Posterior cingulate gyrus (tissue), 11 donors: ENCODE data around the gene NSD2.
"Not testable (repeated sequence)": the region's sequence is repeated elsewhere in the genome, so short reads cannot be mapped to it uniquely, and the experiment has no call there.

Experiments used
- DNase-seq, 10 donors: peaks; one replicate each; pipeline versions ENCODE4 v3.0.0 to v3.0.0-alpha.2; 2020 to 2021; ENCODE audit warnings: mixed read lengths in 3 of 10
- intact Hi-C: fragments of 100-400 bp; cut with DNase I; formaldehyde crosslinking; loops from one replicate; pipeline ENCODE4 v1.15.1; 2023

NSD2 gene

GRCh38 chr4:1841201-1841886 is 29.8 kb upstream of the NSD2 start:
- DNase-seq = peak in 1 of 10 donors; percentile 82
- intact Hi-C loops = no loop called here

- intact Hi-C loops = no loop called here
Measured at GRCh38 chr4:1841887-1842210, 29.3 kb upstream of the NSD2 start.

DNA sequence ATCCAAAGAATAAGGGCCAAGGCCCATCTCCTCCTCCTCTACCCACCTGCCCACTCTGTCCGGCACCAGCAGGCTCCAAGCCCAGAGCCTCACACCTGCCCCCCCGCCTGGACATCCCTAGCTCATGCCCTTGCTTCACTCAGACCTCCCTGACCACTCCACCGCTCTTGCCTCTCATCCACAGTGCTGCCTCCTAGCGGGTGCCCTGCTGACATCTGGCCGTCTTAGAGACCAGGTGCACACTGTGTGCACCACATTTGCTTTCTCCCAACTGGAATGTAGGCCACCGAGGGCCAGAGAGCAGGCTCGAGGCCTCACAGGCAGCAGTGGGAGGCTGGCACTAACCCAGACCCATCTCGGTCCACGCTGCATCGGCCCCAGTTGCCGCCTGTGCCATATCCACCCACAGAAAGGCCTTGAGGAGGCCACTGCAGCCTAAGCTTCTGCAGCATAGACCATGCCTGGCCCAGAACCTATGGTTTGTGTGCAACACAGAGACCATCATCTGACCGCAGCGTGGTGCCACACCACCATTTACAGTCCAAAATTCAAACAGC is 28.8 kb upstream of the NSD2 start:
- intact Hi-C loops = no loop called here
- DNase-seq = peak in 1 of 10 donors; percentile 73

More at GRCh38 chr4:1841887-1842210, 29.3 kb upstream of the NSD2 start:
- peak in 1 of 10 donors; percentile 58 for DNase-seq

GRCh38 chr4:1842993-1843448 is 28.2 kb upstream of the NSD2 start:
- no peak for DNase-seq
- intact Hi-C loops = no loop called here

DNA sequence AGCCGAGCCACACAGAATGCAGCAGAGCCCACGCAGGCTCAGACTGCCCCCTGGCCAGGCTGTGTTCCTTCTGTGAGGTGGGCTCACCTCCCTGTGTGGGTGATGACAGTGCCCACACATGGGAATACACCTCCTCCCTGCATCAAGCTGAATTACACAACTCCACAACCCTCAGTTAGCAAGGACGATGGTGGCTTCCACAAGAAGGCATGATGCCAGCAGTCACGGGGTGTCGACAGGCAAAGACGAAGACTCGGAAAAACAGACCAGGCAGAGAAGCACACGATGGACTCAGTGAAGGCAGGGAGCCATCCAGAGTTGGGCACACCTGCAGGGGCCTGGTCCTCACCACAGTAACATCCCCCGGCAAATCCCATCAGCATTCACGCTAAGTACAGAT is 27.3 kb upstream of the NSD2 start:
- DNase-seq = peak; percentile 35 to 93 (median 64)
- intact Hi-C loops = no loop called here

GRCh38 chr4:1844618-1845017 is 26.6 kb upstream of the NSD2 start:
- intact Hi-C loops, DNase-seq: not testable (repeated sequence)

- DNase-seq = no peak
- intact Hi-C loops = no loop called here
Measured at GRCh38 chr4:1846580-1846979, 24.6 kb upstream of the NSD2 start.

DNA sequence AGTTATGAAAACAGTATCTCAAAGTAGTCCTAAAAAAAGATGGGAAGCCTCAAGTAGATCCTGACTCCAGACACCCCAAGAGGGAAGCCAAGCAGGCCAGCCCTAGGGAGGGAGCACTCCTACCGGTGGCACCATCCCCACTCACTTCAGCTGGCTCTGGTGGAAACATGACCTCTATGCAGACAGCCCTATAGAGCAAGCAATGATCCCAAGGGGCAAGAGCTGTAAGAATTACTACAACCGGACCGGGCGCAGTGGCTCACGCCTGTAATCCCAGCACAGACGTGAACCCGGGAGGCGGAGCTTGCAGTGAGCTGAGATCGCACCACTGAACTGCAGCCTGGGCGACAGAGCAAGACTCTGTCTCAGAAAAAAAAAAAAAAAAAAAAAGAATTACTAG is 20.9 kb upstream of the NSD2 start:
- intact Hi-C loops = no loop called here
- peak in 3 of 10 donors; percentile 37 to 70 (median 65) for DNase-seq

- DNase-seq = peak in 3 of 10 donors; percentile 8 to 63 (median 56)
- intact Hi-C loops = no loop called here
Measured at GRCh38 chr4:1851160-1851559, 20.0 kb upstream of the NSD2 start.

- intact Hi-C loops = no loop called here
- peak in 3 of 10 donors; percentile 31 to 83 (median 40) for DNase-seq
Measured at GRCh38 chr4:1851575-1852410, 19.4 kb upstream of the NSD2 start.

DNA sequence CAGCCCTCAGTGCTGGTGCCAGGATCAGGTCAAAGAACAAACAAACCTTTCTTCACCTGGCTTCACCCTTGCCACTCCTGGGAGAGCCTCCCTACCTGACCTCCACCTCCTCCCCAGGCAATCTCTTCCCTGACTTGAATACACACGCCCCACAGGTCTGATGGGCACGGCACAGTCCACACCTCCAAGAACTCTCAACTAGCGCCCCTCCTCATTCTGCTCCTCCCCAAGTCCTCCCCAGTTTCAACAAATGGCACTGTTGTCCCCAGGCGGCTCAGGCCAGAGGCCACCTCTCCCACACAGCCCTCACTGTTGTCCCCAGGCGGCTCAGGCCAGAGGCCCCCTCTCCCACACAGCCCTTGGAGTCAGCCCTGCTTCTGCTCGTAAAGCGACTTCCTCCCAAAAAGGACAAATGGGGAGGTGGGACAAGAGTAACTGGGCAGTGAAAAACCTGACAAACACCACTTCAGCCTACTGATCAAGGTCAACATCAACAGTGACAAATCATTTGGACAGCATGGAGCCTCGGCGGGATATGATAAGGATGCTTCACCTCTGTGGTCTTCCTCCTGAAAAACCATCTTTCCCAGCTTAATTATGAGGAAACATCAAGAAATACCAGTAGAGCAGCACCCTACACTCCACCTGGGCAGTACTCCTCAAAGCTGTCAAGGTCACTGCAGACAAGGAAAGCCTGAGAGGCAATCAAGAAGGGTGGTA is 18.1 kb upstream of the NSD2 start:
- intact Hi-C loops = no loop called here

DNA sequence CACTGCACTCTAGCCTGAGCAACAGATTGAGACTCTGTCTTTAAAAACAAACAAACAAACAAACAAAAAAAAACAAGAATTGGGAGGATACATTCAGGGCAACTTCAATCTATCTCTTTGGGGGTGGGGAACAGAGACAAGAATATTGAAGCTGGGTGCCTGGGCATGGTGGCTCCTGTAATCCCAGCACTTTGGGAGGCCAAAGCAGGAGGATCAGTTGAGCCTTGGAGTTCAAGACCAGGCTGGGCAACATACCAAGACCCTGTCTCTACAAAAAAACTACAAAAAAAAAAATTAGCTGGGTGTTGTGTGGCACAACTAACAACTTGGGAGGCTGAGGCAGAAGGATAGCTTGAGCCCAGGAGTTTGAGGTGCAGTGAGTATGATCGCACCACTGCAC is 16.4 kb upstream of the NSD2 start:
- peak in 2 of 10 donors; percentile 6 to 57 for DNase-seq
- intact Hi-C loops = loop anchor here (5.0 kb wide), 1 partner anchor 137 kb away; no protein-coding TSS in a partner anchor

More for the DNA sequence above, 18.1 kb upstream of the NSD2 start:
- DNase-seq = peak in 3 of 10 donors; percentile 16 to 52 (median 24)

- DNase-seq = peak in 5 of 10 donors; percentile 16 to 85 (median 76)
- intact Hi-C loops = loop anchor here (1.0 to 5.0 kb wide), 4 partner anchors 16 to 563 kb away; partner anchors contain the start of genes CFAP99, NSD2 and ZFYVE28
Measured at GRCh38 chr4:1855333-1856070, 15.7 kb upstream of the NSD2 start.

- peak; percentile 93 to 99 (median 96) for DNase-seq
- intact Hi-C loops = loop anchor here (1.0 to 5.0 kb wide), 4 partner anchors 15 to 562 kb away; partner anchors contain the start of genes CFAP99, NSD2 and ZFYVE28
Measured at GRCh38 chr4:1856071-1856942, 14.9 kb upstream of the NSD2 start, which contains the start of gene LETM1. Gene LETM1 (minus strand): TSS chr4:1856156. CDS start chr4:1855950, 206 bp downstream.

DNA sequence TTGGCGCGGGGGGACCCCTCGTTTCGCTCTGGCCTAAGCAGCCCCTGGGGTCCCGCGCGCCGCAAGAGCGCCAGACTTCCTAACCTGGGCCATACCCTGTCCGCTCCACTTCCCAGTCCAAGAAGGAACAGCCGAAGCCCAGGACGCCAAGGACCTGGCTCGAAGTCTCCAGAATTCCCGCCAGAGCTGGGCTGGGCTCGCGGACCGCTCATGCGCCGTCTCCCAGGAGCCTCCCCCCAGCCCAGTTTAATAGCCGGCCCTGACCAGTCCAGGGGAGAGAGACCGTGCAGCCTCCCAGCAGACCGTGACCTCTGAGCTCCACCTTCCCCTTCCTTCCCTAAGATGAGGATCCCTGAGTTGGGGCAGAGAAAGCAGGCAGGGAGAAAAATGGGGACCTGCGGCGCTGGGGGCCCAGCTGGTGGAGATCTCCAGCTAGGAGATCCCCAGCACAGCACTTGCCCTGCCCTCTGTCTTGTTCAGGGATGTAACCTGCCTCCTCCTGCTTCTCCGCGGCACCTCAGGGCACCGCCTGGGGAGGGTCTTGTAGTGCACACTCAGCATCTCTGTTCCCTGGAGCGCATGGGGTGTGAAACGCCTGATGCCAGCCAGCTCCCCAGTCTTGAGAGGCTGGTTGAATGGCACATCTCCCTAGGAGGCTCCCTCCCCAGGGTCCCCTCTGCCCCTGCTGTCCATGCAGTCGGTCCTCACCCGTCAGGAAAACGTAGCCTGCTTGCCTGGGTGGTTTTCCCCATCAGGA is 14.1 kb upstream of the NSD2 start:
- intact Hi-C loops = loop anchor here (1.0 to 5.0 kb wide), 4 partner anchors 14 to 562 kb away; partner anchors contain the start of genes CFAP99, NSD2 and ZFYVE28
- DNase-seq = peak in 6 of 10 donors; percentile 21 to 91 (median 62)

DNA sequence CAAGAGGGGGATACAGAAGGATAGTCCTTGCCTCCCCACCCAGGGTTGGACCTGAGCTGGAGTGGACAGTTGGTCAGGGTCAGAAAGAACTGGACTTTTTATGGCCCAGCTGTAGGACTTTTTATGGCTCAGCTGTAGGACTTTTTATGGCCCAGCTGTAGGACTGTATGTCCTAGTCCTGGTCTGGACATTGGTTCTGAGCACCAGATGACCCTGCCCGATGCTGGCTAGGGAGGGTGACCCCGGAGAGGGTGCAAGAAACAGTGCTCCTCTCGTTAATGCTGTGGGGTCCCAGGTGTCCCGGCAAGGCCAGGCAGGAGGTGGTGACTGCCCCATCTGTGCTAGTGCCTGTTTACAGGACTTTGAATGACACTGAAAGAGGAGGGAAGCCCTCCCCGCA is 13.3 kb upstream of the NSD2 start:
- intact Hi-C loops = loop anchor here (2.0 to 5.0 kb wide), 3 partner anchors 41 to 561 kb away; partner anchors contain the start of genes CFAP99 and ZFYVE28
- DNase-seq = peak in 2 of 10 donors; percentile 39 to 64

- peak in 1 of 10 donors; percentile 44 for DNase-seq
- intact Hi-C loops = loop anchor here (5.0 kb wide), 1 partner anchor 142 kb away; no protein-coding TSS in a partner anchor
Measured at GRCh38 chr4:1859389-1859753, 11.8 kb upstream of the NSD2 start.
